Superior temporal gyrus (tissue), 1 donor: Measurements from ENCODE around the gene PPP1R3C.
A peak's percentile ranks its signal among the peaks of the same experiment; 100 is the strongest.

ENCODE experiments used
- DNase-seq: peaks from one replicate; pipeline ENCODE4 v3.0.0-alpha.2; 2016; ENCODE audit errors: extremely low spot score

PPP1R3C gene

DNA sequence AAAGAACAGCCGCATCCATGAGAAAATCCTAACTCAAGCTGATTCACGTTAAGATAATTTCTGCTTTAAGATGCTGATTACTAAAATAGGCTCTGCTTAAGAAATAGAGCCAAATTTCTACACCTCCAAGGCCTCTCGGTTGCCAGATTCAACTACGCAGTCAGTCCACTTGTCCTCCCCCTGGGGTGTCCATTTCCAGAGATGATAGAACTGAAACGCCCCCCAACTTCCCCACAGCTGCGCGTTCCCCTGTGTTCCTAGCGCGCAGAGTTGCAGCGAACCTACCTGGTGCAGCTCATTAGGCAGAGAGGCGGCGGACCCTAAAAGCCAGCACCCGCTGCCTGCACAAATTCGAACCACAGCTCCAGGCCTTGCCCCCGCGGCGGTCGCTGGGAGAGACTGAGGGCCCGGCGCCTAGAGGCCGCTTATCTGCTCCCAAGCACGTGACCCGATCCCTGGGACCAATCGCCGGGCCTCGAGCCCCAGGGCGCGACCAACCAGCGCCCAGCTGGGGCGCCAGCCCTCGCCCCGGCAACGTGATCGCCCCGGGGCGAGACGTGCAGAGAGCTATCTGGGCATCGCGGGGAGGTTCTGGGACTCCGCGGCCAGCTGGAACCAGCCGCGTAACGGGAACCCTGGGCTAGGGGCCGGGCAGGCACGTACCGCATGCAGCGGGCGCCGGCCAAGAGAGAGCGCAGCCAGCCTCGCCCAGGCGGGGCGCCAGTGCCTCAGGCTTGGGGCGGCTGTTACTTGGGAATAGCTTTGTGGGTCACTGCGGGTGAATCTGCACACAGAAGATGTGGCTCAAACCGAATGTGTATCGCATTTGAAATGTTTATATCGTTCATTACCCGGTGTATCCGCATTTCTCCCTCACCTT, at the start of gene PPP1R3C:
PPP1R3C (minus strand) TSS at position 401 of the 880 bp plus-strand sequence; CDS start at position 299, 102 bp downstream.
- peak; percentile 94 for DNase-seq

DNA sequence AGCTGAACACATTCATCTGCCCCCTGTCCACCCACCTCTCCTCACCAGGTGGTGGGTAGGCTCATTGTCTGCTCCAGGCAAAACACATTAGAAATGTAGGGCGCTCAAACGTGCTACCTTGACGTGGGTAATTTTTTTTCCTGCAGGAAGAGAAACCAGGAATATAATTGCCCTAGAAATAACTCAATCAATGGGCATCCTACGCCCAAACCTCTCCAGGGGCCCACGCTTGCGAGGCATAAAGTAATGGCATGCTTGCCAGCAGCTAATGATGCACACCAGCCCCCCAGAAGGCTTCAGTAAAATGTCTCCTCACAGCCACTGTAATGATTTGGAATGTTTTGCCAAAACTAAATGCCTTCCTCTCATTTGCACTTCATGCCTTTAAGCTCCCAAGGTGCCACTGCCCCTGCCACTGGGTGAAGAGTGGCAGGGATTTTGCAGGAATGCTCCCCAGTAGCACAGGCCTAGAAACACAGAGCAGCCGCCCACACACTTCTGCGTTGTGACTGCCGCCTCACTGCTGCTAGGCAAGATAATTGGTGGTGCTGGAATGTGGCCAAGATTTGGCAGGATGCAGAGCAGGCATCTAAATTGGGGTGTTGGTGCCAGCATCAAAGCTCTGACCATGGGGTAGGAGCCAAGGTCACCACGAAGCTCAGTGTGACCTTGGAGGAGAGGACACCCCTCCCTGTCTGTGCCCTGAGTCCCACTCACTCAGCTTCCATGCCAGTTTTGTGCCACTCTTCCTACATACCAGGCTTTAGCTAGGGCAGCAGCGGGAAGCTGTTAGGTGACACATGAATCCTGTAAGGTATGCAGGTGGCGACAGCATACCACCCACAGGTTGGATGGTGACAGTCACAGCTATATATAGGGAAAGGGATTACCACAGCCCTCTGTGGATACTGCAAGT, 48.7 kb upstream of the PPP1R3C start:
- DNase-seq, result peak; percentile 52

DNA sequence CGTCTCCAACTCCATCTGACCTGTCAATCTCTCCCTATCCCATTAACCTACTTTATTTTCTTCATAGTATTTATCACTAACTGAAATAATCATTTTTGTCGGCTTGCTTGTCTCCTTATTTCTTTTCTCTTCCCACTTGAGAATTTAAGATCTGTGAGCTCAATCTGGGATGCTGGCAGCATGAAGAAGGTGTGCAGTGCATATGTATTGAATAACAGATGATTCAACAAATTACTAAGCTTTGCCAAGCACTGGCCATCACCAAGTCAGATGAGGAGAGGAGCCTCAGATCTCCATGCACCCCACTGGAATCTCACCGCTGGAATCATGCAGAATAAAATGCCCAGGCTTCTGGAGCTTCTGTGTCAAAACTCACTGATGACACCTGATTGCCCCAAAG, 47.6 kb upstream of the PPP1R3C start:
- DNase-seq, result no peak

DNA sequence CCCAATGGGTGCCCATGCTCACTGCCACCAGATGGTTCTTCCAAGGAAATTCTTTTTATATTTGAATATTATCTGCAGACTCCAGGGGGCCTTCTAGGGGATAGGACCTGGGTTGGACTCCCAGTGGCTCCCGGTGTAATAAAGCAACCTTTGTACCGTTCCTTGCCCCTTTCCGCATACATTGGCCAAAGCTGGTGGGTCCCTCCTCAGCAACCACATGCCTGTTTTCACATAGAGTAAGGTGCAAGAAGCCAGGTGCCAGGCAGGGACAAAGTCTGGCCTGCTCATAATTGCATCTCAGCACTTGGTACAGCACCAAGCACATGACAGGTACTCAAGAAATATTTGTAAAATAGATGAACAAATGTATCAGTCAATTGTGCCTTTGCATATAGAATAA, 46.4 kb upstream of the PPP1R3C start:
- no peak for DNase-seq

DNA sequence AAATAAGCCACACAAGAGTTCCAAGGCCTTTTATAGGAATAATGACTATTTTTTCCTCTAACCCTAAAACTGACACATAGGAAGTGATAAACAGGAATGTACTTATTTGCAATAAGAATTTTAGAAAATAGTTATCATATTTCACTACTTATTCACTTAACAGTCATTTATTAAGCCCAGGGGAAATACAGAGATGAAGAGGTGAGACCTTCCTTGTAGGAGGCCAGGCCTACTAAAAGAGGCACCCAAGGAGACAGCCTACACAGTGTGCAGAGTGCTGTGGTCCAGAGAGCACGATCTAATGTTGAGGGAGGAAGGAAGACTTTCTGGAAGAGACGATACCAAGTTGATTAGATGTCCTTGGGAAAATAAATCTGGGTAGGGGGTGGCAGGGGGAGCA, 45.0 kb upstream of the PPP1R3C start:
- DNase-seq, result no peak

DNA sequence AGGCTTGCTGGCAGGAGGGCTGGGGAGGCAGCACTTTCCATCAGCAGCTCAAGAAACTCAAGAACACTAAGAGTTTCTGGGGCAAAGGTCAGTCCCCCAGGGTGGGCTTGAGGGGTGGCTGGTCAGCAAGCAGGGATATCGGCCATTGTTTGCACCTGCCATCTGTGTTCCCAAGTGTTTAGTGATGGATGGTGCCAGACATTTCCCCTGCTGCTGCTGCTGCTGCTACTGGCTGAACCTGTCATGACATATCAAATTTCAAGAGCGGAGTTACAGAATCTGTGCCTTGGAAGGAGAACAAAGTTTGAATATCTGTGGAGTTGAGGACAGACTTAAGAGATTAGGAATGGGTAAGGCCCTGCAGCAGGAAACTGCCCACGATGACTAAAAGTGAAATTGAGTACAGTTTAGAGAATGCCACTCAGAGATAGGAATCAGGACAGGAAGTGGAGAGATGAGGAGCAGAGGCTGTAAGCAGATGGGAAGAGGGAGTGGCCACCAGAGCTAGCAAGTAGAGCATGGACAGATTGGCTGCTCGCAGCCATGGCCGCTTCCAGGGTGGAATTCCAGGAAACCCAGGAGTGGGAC, 39.2 kb upstream of the PPP1R3C start:
- DNase-seq, result no peak

DNA sequence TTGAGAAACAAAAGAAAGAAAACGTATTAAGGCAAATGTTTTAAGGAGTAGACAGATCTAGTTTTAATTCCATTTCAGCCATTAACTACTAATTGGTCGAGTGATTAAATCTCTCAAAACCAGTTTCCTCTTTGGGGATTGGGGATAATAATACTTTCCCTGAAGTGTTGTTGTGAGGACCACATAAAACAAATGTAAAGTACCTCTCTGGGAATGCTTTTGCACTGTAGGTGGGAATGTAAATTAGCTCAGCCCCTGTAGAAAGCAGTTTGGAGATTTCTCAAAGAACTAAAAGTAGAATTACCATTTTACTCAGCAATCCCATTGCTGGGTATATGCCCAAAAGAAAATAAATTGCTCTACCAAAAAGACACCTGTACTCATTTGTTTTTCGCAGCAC, 36.0 kb upstream of the PPP1R3C start:
- no peak for DNase-seq

DNA sequence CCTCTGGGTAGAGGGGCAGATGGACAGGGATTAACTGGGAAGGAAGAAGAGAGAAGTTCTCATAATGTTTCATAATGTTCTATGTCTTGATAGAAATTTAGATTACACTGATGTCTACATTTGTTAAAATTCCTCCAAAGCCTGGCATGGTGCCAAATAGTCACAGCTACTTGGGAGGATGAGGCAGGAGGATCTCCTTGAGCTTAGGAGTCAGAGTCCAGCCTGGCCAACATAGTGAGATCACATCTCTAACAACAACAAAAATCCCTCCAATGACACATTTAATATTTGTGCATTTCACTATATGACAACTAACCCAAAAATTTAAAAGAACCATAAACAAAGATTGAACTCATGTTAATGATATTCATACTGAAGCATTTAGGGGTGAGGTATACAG, 33.0 kb upstream of the PPP1R3C start:
- DNase-seq, result no peak

DNA sequence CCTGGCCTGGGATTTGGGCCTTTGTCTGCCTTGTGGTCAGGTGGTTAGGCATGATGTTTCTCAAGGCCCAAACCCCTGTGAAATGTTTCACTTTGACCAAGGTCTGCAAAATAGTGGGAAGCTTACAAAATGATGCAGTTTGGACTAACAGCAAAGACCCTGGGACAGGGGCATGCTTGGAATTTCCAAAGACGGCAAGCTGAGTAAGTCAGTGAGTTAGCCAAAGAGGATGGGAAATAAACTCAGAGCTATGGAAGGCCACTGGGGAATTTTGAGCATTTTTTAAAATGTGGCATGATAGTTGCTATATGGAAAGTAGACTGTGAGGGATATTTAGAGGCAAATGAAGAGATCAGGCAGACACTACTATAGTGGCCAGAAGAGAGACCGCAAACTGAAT, 31.6 kb upstream of the PPP1R3C start:
- DNase-seq, result no peak

DNA sequence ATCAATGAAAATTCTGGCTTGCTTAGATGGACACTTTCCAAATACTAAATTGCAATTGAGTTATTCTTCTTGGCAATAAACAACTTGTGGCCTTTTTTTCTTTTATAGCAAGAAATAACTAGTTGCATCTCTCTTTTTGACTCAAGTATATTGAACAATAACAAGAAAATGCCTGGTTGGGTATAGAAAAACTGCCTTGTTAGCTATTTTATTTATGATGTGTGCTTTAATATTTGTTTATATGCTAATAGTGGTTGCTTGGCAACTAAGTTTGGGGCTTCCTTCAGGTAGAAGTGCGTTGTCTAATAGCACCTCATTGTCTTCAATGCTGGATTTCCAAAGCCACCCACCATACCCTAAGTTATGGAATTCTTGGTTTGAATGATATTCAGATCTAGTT, 30.1 kb upstream of the PPP1R3C start:
- no peak for DNase-seq

DNA sequence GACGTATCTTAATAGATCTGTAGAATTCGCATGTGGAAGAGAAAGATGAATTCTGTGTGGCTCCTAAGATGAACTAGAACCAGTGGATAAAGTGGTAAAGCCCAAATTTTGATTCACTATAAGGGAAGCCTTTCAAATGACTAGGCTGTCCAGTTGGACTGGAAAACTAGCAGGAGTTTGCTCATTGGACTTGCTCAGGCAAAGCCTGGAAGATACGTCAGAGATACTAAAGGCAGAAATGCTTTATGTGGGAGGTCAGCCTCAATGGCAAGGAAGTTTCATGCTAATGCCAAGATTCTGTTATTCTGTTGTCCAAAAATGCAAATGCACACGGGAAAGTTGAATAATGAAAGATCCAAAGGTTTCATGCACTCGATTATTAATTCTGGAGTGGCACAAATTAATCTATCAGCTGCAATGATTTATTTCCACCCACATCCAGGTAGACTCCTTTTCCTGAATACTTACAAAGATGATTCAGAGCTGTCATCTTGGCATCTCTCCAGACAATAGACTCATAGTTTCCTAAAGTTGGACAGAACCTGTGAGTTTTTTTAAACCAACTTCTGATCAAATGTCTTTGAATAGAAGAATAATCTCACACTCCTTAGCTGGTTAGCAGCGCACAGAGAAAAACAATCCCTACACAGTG, 20.5 kb upstream of the PPP1R3C start:
- DNase-seq, result no peak

DNA sequence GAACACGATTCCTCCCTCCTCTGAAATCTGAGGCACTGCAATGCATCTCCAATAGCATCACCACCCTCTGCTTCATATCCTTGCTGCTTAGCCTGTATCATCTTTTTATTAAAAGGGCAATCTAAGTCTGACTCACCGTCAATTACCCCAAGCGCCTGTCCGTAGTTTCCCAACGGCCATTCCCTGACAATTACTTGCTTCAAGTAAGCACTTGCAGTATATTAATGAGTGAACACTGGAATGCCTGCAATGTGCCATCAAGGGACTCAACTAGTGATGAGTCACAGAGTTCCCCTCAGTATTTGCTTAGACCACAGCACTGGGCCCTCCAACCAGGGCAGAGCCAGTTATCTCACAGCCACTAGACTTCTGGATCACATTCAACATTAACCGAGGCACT, 19.5 kb upstream of the PPP1R3C start:
- DNase-seq, result no peak

DNA sequence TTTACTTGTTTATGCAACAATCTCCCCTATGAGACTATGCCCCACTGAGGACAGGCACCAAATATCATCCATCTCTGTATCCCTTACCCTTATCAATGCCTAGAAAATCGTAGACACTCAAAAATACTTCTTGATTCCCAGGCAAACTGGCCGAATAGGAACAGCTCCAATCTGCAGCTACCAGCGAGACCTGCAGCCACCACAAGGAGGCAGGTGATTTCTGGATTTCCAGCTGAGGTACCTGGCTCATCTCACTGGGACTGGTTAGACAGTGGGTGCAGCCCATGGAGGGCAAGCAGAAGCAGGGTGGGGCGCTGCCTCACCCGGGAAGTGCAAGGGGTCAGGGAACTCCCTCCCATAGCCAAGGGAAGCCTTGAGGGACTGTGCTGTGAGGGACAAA, 10.8 kb upstream of the PPP1R3C start:
- no peak for DNase-seq

DNA sequence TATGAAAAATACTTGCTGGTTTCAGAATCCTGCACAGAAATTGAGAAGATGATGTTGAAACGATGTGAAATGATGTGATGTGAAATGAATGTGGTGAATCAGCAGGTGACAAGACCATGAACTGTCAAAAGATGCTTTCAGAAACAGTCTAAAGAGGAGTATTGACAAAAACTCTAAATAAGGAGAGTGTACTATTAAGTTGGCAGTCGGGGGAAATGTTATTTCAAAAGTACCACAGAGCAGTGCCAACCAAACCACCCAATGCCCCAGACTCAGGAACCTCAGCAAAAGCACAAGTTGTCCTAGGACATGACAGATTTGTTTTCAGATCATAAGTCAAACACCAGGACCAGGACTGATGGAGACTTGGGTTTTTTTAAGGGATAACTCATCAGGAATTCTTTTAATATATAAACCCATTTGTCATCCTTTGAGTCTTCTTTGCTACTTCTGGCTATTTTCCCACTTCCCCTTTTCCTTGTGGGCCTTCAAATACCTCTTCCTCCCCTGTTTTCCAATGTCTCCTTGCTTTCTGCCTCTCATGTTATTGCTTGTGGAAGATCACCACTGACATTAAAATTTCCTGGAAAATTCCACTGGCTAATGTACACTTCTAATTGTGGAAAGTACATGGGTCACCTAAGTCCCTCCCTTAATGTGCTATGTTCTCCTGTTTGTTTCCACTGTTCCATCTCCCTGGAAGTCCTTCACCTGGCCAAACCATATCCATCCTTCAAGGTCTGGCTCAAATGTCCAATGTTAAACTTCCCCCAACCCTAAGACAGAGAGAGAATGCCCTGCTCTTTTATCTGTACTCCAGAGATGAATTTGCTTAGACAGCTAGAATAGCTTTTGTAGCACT, 10.2 kb upstream of the PPP1R3C start:
- DNase-seq, result no peak

DNA sequence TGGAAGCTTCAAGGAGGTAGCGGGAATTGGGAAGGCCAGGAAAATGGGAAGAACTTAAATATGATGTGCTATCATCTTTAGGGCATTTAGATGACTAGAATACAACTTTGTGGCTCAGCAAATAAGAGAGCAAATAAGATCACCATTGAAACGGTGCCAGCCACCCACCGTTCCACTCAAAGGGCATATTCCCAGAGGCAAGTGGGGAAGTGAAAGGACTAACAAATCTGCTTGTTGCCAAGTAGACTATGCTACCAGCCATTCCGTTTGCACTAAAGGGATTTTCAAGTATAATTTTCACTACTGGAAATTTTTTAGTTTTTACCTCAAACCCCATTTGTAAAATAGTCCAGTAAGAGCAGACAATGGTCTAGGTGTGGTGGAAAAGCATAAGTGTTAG, 4.0 kb upstream of the PPP1R3C start:
- DNase-seq, result no peak

DNA sequence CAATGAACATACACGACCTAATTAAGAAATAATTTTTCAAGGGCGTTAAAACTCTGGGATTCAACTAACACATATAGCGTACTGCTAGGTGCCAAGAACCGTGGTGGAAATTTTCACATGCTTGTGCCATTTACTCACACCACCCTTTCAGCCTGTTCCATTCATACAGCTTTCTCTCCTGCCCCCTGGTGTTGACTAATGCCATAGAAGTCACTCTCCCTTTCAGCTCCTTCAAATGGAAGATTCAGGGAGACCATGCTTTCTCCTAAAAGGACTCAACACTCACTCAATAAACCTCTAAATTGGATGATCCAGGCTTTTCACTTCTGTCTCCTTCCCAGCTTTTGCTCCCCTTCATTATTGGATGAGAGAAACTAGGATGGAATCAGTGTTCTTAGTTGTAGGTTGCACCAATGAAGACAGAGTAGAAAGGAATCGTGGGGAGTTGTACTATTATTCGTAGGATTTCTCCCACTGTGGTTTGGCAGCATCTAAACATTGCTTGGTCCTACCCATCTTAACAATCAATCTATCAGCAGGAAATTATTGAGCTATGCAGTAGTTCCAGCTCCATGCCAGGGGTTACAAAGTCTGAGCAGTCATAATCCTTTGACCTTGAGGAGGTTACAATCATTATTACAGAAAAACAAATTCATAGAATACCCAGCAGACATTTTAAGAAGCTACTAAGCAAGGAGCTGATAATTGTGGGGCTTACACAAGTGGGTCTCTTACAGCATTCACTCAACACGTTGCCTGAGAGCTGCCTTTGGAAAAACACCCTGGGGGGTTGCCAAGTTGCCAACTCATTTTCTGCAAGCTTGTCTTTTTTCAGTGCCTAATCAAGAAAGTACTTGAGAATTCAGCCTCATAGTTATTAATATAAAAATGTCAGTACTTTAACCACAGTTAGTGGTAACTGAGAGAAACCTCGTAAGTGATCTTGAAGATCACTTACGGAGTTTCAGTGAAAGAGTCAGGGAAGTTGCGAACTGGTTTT, 2.8 kb upstream of the PPP1R3C start:
- peak; percentile 92 for DNase-seq

DNA sequence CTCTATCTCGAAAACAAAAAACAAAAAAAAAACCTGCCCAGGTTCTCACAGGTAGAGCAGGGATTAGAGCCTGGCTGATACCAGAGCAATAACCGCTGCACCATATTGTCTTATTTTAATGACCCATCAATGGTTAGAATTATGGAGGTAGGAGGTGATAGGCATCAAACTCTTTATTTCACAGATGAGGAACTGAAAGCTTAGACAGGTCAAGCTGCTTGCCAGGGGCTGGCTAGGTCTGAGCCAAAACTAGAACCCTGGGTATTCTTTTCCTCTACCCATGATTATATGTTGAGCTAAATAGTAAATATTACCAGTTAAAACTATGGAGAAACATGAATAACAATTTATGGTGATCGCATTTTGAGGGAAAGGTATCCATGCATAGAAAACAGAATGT, 2.0 kb upstream of the PPP1R3C start:
- no peak for DNase-seq

DNA sequence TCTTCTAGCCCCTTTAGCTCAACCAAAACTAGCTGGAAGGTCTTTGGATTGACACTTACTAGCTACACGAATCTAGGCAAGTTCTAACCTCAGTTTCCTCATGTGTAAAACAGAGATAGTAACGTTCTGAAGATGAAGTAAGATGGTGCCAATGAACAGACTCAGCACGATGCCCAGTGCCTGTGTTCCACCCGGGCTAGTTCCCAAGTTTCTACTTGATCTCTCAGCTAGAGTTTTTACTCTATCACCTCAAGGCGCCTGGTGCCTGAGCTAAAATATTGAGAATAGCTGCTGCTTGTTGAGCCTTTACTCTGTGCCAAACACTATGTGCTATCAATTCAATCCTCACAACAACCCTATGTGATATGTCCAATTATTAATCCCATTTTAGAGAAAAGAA, 1.4 kb upstream of the PPP1R3C start:
- DNase-seq, result no peak

DNA sequence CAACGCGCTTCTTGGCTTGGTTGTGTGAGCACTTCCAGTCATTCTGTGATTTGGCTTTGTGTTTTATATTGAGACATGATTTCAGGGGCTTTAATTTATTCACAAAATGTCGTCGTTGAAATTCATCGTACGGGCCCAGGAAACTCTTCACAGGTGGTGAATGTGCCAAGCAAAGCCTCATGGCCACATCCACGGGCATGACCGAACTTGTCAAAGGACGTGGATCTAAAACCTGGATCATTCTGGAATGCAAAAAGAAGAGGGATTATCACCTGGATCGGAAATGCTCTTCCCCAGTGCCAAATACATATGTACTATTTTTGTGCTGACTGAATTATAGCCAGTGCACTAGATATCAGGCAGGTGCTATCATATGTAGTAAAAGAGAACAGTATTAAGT, 2.2 kb downstream of the PPP1R3C start:
- no peak for DNase-seq
